GM19351 (cell line): ENCODE results near the gene FSIP1.

ENCODE experiments used
- ATAC-seq: cut with Tn5 transposase; IDR thresholded peaks from one replicate; pipeline ENCODE4 v1.9.1; 2021; ENCODE audit warnings: mild to moderate bottlenecking, moderate library complexity; ENCODE audit not compliant: unreplicated experiment

Gene FSIP1

GRCh38 chr15:39654304-39654703 lies 128.3 kb downstream of the FSIP1 start:
- no peak for ATAC-seq

- no peak for ATAC-seq
These were observed 130.8 kb downstream of the FSIP1 start for GRCh38 chr15:39651881-39652280.

GRCh38 chr15:39651295-39651694 lies 131.3 kb downstream of the FSIP1 start:
- no peak for ATAC-seq

- no peak for ATAC-seq
These were observed 132.9 kb downstream of the FSIP1 start for GRCh38 chr15:39649757-39650156.

GRCh38 chr15:39646425-39646824 lies 136.2 kb downstream of the FSIP1 start:
- ATAC-seq: no peak

GRCh38 chr15:39645976-39646257 lies 136.7 kb downstream of the FSIP1 start:
- ATAC-seq: no peak

- no peak for ATAC-seq
These were observed 137.3 kb downstream of the FSIP1 start for GRCh38 chr15:39645138-39645975.

GRCh38 chr15:39644136-39644535 lies 138.5 kb downstream of the FSIP1 start:
- no peak for ATAC-seq

GRCh38 chr15:39643727-39644126 lies 138.9 kb downstream of the FSIP1 start:
- ATAC-seq: no peak

- ATAC-seq: no peak
These were observed 140.5 kb downstream of the FSIP1 start for GRCh38 chr15:39642011-39642640.

- ATAC-seq: no peak
These were observed 141.3 kb downstream of the FSIP1 start for GRCh38 chr15:39641191-39641889.

- ATAC-seq: no peak
These were observed 142.0 kb downstream of the FSIP1 start for GRCh38 chr15:39640665-39641064.

GRCh38 chr15:39639037-39639436 lies 143.6 kb downstream of the FSIP1 start:
- no peak for ATAC-seq

GRCh38 chr15:39638041-39638440 lies 144.6 kb downstream of the FSIP1 start:
- ATAC-seq: no peak

GRCh38 chr15:39631357-39631756 lies 151.3 kb downstream of the FSIP1 start:
- no peak for ATAC-seq

GRCh38 chr15:39629906-39630305 lies 152.7 kb downstream of the FSIP1 start:
- ATAC-seq: no peak

GRCh38 chr15:39629371-39629770 lies 153.3 kb downstream of the FSIP1 start:
- ATAC-seq: peak; percentile 50

- ATAC-seq: no peak
These were observed 153.9 kb downstream of the FSIP1 start for GRCh38 chr15:39628546-39629257.

GRCh38 chr15:39628144-39628508 lies 154.5 kb downstream of the FSIP1 start:
- ATAC-seq: no peak

- ATAC-seq: no peak
These were observed 155.0 kb downstream of the FSIP1 start for GRCh38 chr15:39627451-39628143.

GRCh38 chr15:39625856-39626255 lies 156.8 kb downstream of the FSIP1 start:
- no peak for ATAC-seq
